H1 (cell line): ENCODE measurements around the gene NRL. TPM values are rescaled to one million over a fixed set of nuclear protein-coding genes. Genes with fewer than 3 reads are reported as not detected.

Source experiments
- CTCF ChIA-PET: fragments of 300-600 bp; sonication (Branson Sonifier 250); formaldehyde crosslinking; loops from one replicate; lab custom pipeline; 2021; ENCODE audit not compliant: partially characterized antibody; lab: Charles Lee
- POLR2A ChIA-PET: fragments of 300-600 bp; sonication (Branson Sonifier 250); formaldehyde crosslinking; loops from one replicate; lab custom pipeline; 2021; ENCODE audit warnings: inconsistent platforms; ENCODE audit not compliant: partially characterized antibody; lab: Charles Lee
- DNase-seq, 2 experiments: peaks; one replicate each; pipeline versions ENCODE4 v3.0.0 to v3.0.0-alpha.2; 2010 to 2022; ENCODE audit warnings: low spot score in 2 of 2, low read depth in 1 of 2, mixed read lengths in 1 of 2
- FAIRE-seq: peaks from 2 replicates; lab custom pipeline; 2011; peaks lifted over from hg19 to GRCh38; lab: Jason Lieb, UNC
- H2AFZ ChIP-seq: 2 replicates; pipeline ENCODE4 v1.8.1; 2012; ENCODE audit warnings: low read length, inconsistent platforms
- H2AK5ac ChIP-seq: 2 replicates; pipeline ENCODE4 v1.6.1; 2013; ENCODE audit warnings: low read depth, low read length
- H2BK120ac ChIP-seq: replicated peaks from 2 replicates; pipeline ENCODE3; 2013; ENCODE audit warnings: low read depth, low read length, inconsistent platforms
- H2BK12ac ChIP-seq: 2 replicates; pipeline ENCODE4 v1.6.1; 2013; ENCODE audit warnings: low read depth, low read length
- H2BK15ac ChIP-seq: 2 replicates; pipeline ENCODE4 v1.6.1; 2013; ENCODE audit warnings: low read length
- H2BK20ac ChIP-seq: 2 replicates; pipeline ENCODE4 v1.6.1; 2013; ENCODE audit warnings: low read length
- H2BK5ac ChIP-seq: 2 replicates; pipeline ENCODE4 v1.6.1; 2013; ENCODE audit warnings: low read depth, low read length
- H3K14ac ChIP-seq: 2 replicates; pipeline ENCODE4 v1.6.1; 2013; ENCODE audit warnings: inconsistent platforms; ENCODE audit not compliant: insufficient read length
- H3K18ac ChIP-seq: 2 replicates; pipeline ENCODE4 v1.6.1; 2013; ENCODE audit warnings: low read length; ENCODE audit errors: extremely low read depth
- H3K23ac ChIP-seq: 2 replicates; pipeline ENCODE4 v1.6.1; 2013; ENCODE audit warnings: inconsistent platforms; ENCODE audit not compliant: insufficient read length
- H3K23me2 ChIP-seq: 2 replicates; pipeline ENCODE4 v1.6.1; 2013; ENCODE audit warnings: low read depth, low read length
- H3K27ac ChIP-seq: 2 replicates; pipeline ENCODE4 v1.6.1; 2011; ENCODE audit warnings: low read depth, low read length, inconsistent platforms
- H3K27me3 ChIP-seq, 4 experiments: replicated peaks in 1 of 4; 1 replicate in 1 of 4; 2 replicates in 3 of 4; pipeline versions ENCODE4 v1.6.1 to v1.8.1; 2011 to 2013; ENCODE audit warnings: low read length in 3 of 4, mild to moderate bottlenecking in 3 of 4, inconsistent platforms in 2 of 4, mixed read lengths in 2 of 4, moderate library complexity in 1 of 4; ENCODE audit not compliant: control insufficient read depth in 3 of 4, insufficient read depth in 3 of 4; ENCODE audit errors: extremely low read depth in 1 of 4
- H3K36me3 ChIP-seq, 4 experiments: 2 replicates each; pipeline versions ENCODE4 v1.6.1 to v1.8.1; 2011 to 2013; ENCODE audit warnings: mild to moderate bottlenecking in 4 of 4, low read length in 3 of 4, moderate library complexity in 2 of 4, control low read depth in 1 of 4, inconsistent platforms in 1 of 4; ENCODE audit not compliant: insufficient read depth in 4 of 4, control insufficient read depth in 2 of 4
- H3K4ac ChIP-seq: replicated peaks from 2 replicates; pipeline ENCODE3; 2013; ENCODE audit warnings: low read length, low read depth, mixed read lengths, inconsistent platforms; ENCODE audit not compliant: insufficient read length
- H3K4me1 ChIP-seq, 4 experiments: replicated peaks in 1 of 4; 1 replicate in 1 of 4; 2 replicates in 3 of 4; pipeline versions ENCODE4 v1.6.1 to v1.8.1; 2011 to 2013; ENCODE audit warnings: low read length in 3 of 4, inconsistent platforms in 2 of 4, mixed read lengths in 1 of 4; ENCODE audit not compliant: insufficient read depth in 4 of 4, control insufficient read depth in 3 of 4
- H3K4me2 ChIP-seq, 2 experiments: 2 replicates each; pipeline versions ENCODE4 v1.6.1 to v1.8.1; 2011 to 2013; ENCODE audit warnings: low read depth in 2 of 2, low read length in 2 of 2, control low read depth in 1 of 2, inconsistent platforms in 1 of 2, mild to moderate bottlenecking in 1 of 2; ENCODE audit not compliant: insufficient read depth in 1 of 2
- H3K4me3 ChIP-seq, 4 experiments: fragments of 200-600, 300-600 bp in 1 of 4; sonication (generic), shearing (Covaris generic), sonication (Bioruptor Twin) in 1 of 4; 2 replicates each; pipeline versions ENCODE4 v1.5.1 to v1.8.1; 2011 to 2016; ENCODE audit warnings: low read length in 4 of 4, low read depth in 3 of 4, control low read depth in 2 of 4, inconsistent platforms in 2 of 4, mild to moderate bottlenecking in 2 of 4, mixed read lengths in 1 of 4, moderate library complexity in 1 of 4; ENCODE audit not compliant: insufficient read depth in 2 of 4; ENCODE audit errors: extremely low read depth in 1 of 4
- H3K56ac ChIP-seq: replicated peaks from 2 replicates; pipeline ENCODE3; 2013; ENCODE audit warnings: low read depth, mild to moderate bottlenecking, mixed read lengths, low read length, inconsistent platforms; ENCODE audit not compliant: insufficient read length
- H3K79me1 ChIP-seq: 2 replicates; pipeline ENCODE4 v1.6.1; 2013; ENCODE audit warnings: low read depth, low read length, control low read depth
- H3K79me2 ChIP-seq, 2 experiments: 2 replicates each; pipeline versions ENCODE4 v1.6.1 to v1.8.1; 2012 to 2013; ENCODE audit warnings: low read length in 2 of 2, mild to moderate bottlenecking in 2 of 2, inconsistent platforms in 1 of 2; ENCODE audit not compliant: insufficient read depth in 2 of 2, control insufficient read depth in 1 of 2
- H3K9ac ChIP-seq, 4 experiments: replicated peaks in 1 of 4; 1 replicate in 1 of 4; 2 replicates in 3 of 4; pipeline versions ENCODE4 v1.6.1 to v1.8.1; 2011 to 2013; ENCODE audit warnings: low read depth in 3 of 4, low read length in 3 of 4, control low read depth in 2 of 4, mild to moderate bottlenecking in 2 of 4, moderate library complexity in 2 of 4, inconsistent platforms in 1 of 4; ENCODE audit errors: extremely low read depth in 1 of 4
- H3K9me3 ChIP-seq, 2 experiments: 2 replicates each; pipeline versions ENCODE4 v1.6.1 to v1.8.1; 2012 to 2013; ENCODE audit warnings: mild to moderate bottlenecking in 2 of 2, moderate library complexity in 2 of 2, control low read depth in 1 of 2, inconsistent platforms in 1 of 2, low read depth in 1 of 2, low read length in 1 of 2, mixed read lengths in 1 of 2; ENCODE audit not compliant: insufficient read depth in 2 of 2
- H4K20me1 ChIP-seq, 2 experiments: replicated peaks in 1 of 2; 2 replicates each; pipeline versions ENCODE3 to v1.8.1; 2011 to 2013; ENCODE audit warnings: inconsistent platforms in 2 of 2, low read length in 2 of 2, mild to moderate bottlenecking in 1 of 2; ENCODE audit not compliant: insufficient read depth in 2 of 2, control insufficient read depth in 1 of 2
- H4K5ac ChIP-seq: 2 replicates; pipeline ENCODE4 v1.6.1; 2013; ENCODE audit warnings: low read length, low read depth, mixed read lengths, inconsistent platforms; ENCODE audit not compliant: insufficient read length
- H4K8ac ChIP-seq: 2 replicates; pipeline ENCODE4 v1.8.0; 2013; ENCODE audit warnings: mild to moderate bottlenecking, moderate library complexity, low read length, inconsistent platforms; ENCODE audit not compliant: insufficient read depth; ENCODE audit errors: extremely low read depth
- H4K91ac ChIP-seq: replicated peaks from 2 replicates; pipeline ENCODE3; 2013; ENCODE audit warnings: low read length, mixed read lengths, inconsistent platforms; ENCODE audit not compliant: insufficient read length
- ATF2 ChIP-seq: IDR thresholded peaks from 2 replicates; pipeline ENCODE4 v1.6.1; 2012; ENCODE audit warnings: low read length, inconsistent platforms
- CTBP2 ChIP-seq: IDR thresholded peaks from 2 replicates; pipeline ENCODE4 v1.7.0; 2011; ENCODE audit warnings: borderline replicate concordance, mild to moderate bottlenecking, moderate library complexity, mixed read lengths, low read length; ENCODE audit not compliant: insufficient read depth, insufficient read length
- HDAC2 ChIP-seq, 2 experiments: fragments of 300-600 bp in 1 of 2; sonication (generic) in 1 of 2; IDR thresholded peaks; 2 replicates each; pipeline ENCODE4 v1.6.1; 2011 to 2012; ENCODE audit warnings: low read depth in 2 of 2, low read length in 2 of 2, mild to moderate bottlenecking in 2 of 2, moderate library complexity in 2 of 2, borderline replicate concordance in 1 of 2, inconsistent platforms in 1 of 2
- KDM1A ChIP-seq: fragments of 200-600, 300-600 bp; sonication (generic); IDR thresholded peaks from 2 replicates; pipeline ENCODE4 v1.7.1; 2016; ENCODE audit warnings: mild to moderate bottlenecking, low read length, borderline replicate concordance
- RBBP5 ChIP-seq: IDR thresholded peaks from 2 replicates; pipeline ENCODE4 v1.7.1; 2012; ENCODE audit warnings: low read depth, mild to moderate bottlenecking, inconsistent platforms, low read length, moderate library complexity, borderline replicate concordance
- TAF1 ChIP-seq: IDR thresholded peaks from 2 replicates; pipeline ENCODE4 v1.6.1; 2011; ENCODE audit warnings: mild to moderate bottlenecking, low read depth, low read length
- TAF7 ChIP-seq: optimal IDR thresholded peaks from 2 replicates; pipeline ENCODE3; 2011; ENCODE audit warnings: low read depth, mild to moderate bottlenecking, inconsistent platforms, low read length, moderate library complexity, borderline replicate concordance
- WGBS, 2 experiments: shearing (Covaris generic) in 1 of 2; methylation state at CpG; one replicate each; pipeline versions ENCODE4 v1.1.6 to v1.1.7; 2013 to 2015; ENCODE audit warnings: low lambda C conversion rate in 2 of 2, mixed read lengths in 2 of 2, inconsistent platforms in 1 of 2, low coverage in 1 of 2, missing lambda C conversion rate in 1 of 2; ENCODE audit not compliant: insufficient replicate concordance in 2 of 2, insufficient coverage in 1 of 2, insufficient read length in 1 of 2; ENCODE audit errors: extremely low coverage in 1 of 2, missing lambda C conversion rate in 1 of 2; 5-methylcytosine and 5-hydroxymethylcytosine counted together
- polyA plus RNA-seq, 7 experiments: library from polyadenylated mRNA; depleted of rRNA in 3 of 7; stranded (reverse) in 5 of 7; unstranded in 2 of 7; fragments of >200 nt in 5 of 7; fragments of 200-250 nt in 2 of 7; gene quantifications; 1 replicate in 5 of 7; 2 replicates in 1 of 7; 4 replicates in 1 of 7; pipeline versions ENCODE4 v1.2.1 to v1.2.3, GENCODE V29; 2011 to 2013; ENCODE audit warnings: missing spikeins in 2 of 7, mixed read lengths in 2 of 7
- total RNA-seq: library from RNA; stranded (reverse); fragmentation: NEBNext Ultra II Directional; extraction: Animal tissue kit (Norgen Biotek cat#: 25700); gene quantifications from 2 replicates; pipeline ENCODE4 v1.2.1, GENCODE V29; 2021
- TF ChIP-seq, protein P1 (sequence below): IDR thresholded peaks from 2 replicates; pipeline ENCODE4 v1.6.1; 2011; ENCODE audit warnings: low read depth, mild to moderate bottlenecking, low read length; ENCODE audit not compliant: insufficient read depth

The NRL gene
- total and polyA plus RNA-seq, 2 of the 8 experiments (the other 6 are each of a cell fraction or from before 2014, with no cell fraction given): 1.1 to 2.2 TPM

DNA sequence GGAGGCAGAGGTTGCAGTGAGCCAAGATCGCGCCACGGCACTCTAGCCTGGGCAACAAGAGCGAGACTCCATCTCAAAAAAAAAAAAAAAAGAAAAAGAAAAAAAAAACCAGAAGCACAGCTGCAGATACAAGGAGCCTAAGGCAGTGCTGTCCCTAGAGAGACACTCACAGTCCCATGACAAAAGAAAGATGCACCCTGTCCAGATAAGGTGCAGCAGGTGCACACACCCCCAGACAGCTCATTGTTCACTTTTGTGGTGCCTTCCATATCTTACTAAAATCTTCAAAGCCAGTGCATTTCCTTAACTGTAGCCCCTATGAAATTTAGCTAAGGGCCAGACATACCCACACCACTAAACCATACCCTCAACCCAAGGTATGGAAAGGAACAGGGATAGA lies 7.7 kb upstream of the NRL start:
- POLR2A ChIA-PET: interaction anchor here (0.8 to 11.1 kb wide), 8 partner anchors 6 to 84 kb away, joined by 3 to 96 read pairs (median 6); partner anchors contain the start of genes DCAF11, FITM1 and NRL
- H3K27ac ChIP-seq: no peak overlapping the region
- TF ChIP-seq RBBP5: no peak
- no peak for TF ChIP-seq TAF1
- TF ChIP-seq HDAC2 (IDR thresholded peaks at IDR 0.05; ENCODE audit: borderline replicate concordance in 1 of 2, low read depth in 2 of 2, low read length in 2 of 2): no peak
- TF ChIP-seq TAF7: no peak
- no peak for TF ChIP-seq KDM1A
- no peak for TF ChIP-seq CTBP2
- no peak for TF ChIP-seq ATF2
- TF ChIP-seq, protein P1, sequence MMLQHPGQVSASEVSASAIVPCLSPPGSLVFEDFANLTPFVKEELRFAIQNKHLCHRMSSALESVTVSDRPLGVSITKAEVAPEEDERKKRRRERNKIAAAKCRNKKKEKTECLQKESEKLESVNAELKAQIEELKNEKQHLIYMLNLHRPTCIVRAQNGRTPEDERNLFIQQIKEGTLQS: no peak

More for the DNA sequence above, 7.7 kb upstream of the NRL start:
- H3K14ac ChIP-seq: no peak overlapping the region
- peaks cover 14 to 39% (median 32%) of the 10 kb centered on the region in 4 experiments for H3K36me3 ChIP-seq
- H2AK5ac ChIP-seq: no peak overlapping the region
- no peak overlapping the region for H3K4ac ChIP-seq
- WGBS, 2 experiments: 94% methylated on average over 3 of the region's 4 CpGs; no CpG with 5 or more reads in 1 of the 2 experiments
- no peak overlapping the region for H3K56ac ChIP-seq
- H4K8ac ChIP-seq: no peak overlapping the region
- no peaks in the 10 kb centered on the region for H3K79me1 ChIP-seq
- H2BK120ac ChIP-seq: no peak overlapping the region
- CTCF ChIA-PET: interaction anchor here (0.8 to 1.6 kb wide), 2 partner anchors 15 to 32 kb away, joined by 3 to 4 read pairs; no protein-coding TSS in a partner anchor
- H3K4me3 ChIP-seq: no peak overlapping the region
- no peaks in the 10 kb centered on the region for H3K4me1 ChIP-seq
- no peak overlapping the region for H3K9ac ChIP-seq
- H3K79me2 ChIP-seq: no peaks in the 10 kb centered on the region
- H3K18ac ChIP-seq: no peak overlapping the region
- no peaks in the 10 kb centered on the region for H3K23me2 ChIP-seq
- H4K20me1 ChIP-seq: peaks cover 0 to 3% of the 10 kb centered on the region in 2 experiments
- no peak overlapping the region for H2AFZ ChIP-seq
- H3K9me3 ChIP-seq: no peaks in the 10 kb centered on the region
- FAIRE-seq (no peak), DNase-seq (no peak)
- no peak overlapping the region for H4K5ac ChIP-seq
- no peak overlapping the region for H3K4me2 ChIP-seq
- H4K91ac ChIP-seq: no peak overlapping the region
- H3K27me3 ChIP-seq: no peaks in the 10 kb centered on the region
- no peak overlapping the region for H2BK5ac ChIP-seq
- no peak overlapping the region for H2BK15ac ChIP-seq
- no peak overlapping the region for H2BK20ac ChIP-seq
- no peak overlapping the region for H2BK12ac ChIP-seq
- H3K23ac ChIP-seq: no peak overlapping the region
